Stomach (tissue), 4 donors: ENCODE measurements around the gene CD101.

ENCODE experiments used
- POLR2A ChIP-seq, 4 donors: fragments of 450-650 bp; IDR thresholded peaks; one replicate each; pipeline ENCODE4 v1.6.1; 2016; ENCODE audit warnings: antibody characterized with exemption in 4 of 4, control low read depth in 2 of 4, mild to moderate bottlenecking in 1 of 4, moderate library complexity in 1 of 4
- TF ChIP-seq, protein P1 (sequence below), 7 experiments: fragments of 450-650 bp in 4 of 7; fragments of 200-600 bp in 3 of 7; sonication (generic) in 3 of 7; IDR thresholded peaks; one replicate each; pipeline ENCODE4 v1.5.1; 2016 to 2019; ENCODE audit warnings: antibody characterized with exemption in 7 of 7, control low read depth in 2 of 7, mild to moderate bottlenecking in 1 of 7

DNA sequence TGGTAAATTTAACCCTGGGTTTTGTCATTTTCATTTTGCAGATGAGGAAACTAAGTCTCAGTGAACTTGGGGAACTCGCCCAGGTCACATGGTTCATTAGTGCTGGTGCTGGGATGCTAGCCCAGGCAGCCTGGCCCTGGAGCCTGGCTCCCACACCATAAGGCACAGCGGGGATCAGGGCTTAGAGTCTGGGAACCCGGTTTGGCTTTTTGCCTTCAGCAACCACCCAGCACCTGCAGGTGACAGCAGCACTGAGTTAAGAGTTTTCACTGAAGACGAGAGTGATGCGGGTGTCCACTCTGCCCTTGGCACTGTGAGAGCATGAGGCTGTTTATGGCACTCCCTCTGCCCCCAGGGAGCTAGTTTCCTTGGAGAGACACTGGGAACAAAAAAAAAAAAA lies 18.4 kb upstream of the CD101 start:
- no peak for TF ChIP-seq POLR2A (IDR thresholded peaks at IDR 0.05)
- TF ChIP-seq, protein P1, sequence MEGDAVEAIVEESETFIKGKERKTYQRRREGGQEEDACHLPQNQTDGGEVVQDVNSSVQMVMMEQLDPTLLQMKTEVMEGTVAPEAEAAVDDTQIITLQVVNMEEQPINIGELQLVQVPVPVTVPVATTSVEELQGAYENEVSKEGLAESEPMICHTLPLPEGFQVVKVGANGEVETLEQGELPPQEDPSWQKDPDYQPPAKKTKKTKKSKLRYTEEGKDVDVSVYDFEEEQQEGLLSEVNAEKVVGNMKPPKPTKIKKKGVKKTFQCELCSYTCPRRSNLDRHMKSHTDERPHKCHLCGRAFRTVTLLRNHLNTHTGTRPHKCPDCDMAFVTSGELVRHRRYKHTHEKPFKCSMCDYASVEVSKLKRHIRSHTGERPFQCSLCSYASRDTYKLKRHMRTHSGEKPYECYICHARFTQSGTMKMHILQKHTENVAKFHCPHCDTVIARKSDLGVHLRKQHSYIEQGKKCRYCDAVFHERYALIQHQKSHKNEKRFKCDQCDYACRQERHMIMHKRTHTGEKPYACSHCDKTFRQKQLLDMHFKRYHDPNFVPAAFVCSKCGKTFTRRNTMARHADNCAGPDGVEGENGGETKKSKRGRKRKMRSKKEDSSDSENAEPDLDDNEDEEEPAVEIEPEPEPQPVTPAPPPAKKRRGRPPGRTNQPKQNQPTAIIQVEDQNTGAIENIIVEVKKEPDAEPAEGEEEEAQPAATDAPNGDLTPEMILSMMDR (IDR thresholded peaks at IDR 0.05): no peak
